ENCODE data around the gene DZIP3.
A peak's percentile ranks its signal among the peaks of the same experiment; 100 is the strongest.

The DZIP3 gene, protein sequence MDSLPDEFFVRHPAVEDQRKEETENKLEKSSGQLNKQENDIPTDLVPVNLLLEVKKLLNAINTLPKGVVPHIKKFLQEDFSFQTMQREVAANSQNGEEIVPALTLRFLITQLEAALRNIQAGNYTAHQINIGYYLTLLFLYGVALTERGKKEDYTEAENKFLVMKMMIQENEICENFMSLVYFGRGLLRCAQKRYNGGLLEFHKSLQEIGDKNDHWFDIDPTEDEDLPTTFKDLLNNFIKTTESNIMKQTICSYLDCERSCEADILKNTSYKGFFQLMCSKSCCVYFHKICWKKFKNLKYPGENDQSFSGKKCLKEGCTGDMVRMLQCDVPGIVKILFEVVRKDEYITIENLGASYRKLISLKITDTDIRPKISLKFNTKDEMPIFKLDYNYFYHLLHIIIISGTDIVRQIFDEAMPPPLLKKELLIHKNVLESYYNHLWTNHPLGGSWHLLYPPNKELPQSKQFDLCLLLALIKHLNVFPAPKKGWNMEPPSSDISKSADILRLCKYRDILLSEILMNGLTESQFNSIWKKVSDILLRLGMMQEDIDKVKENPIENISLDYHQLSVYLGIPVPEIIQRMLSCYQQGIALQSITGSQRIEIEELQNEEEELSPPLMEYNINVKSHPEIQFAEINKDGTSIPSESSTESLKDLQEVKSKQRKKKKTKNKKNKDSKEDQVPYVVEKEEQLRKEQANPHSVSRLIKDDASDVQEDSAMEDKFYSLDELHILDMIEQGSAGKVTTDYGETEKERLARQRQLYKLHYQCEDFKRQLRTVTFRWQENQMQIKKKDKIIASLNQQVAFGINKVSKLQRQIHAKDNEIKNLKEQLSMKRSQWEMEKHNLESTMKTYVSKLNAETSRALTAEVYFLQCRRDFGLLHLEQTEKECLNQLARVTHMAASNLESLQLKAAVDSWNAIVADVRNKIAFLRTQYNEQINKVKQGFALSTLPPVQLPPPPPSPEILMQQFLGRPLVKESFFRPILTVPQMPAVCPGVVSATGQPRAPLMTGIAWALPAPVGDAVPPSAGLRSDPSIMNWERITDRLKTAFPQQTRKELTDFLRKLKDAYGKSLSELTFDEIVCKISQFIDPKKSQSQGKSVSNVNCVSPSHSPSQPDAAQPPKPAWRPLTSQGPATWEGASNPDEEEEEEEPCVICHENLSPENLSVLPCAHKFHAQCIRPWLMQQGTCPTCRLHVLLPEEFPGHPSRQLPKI

DNA sequence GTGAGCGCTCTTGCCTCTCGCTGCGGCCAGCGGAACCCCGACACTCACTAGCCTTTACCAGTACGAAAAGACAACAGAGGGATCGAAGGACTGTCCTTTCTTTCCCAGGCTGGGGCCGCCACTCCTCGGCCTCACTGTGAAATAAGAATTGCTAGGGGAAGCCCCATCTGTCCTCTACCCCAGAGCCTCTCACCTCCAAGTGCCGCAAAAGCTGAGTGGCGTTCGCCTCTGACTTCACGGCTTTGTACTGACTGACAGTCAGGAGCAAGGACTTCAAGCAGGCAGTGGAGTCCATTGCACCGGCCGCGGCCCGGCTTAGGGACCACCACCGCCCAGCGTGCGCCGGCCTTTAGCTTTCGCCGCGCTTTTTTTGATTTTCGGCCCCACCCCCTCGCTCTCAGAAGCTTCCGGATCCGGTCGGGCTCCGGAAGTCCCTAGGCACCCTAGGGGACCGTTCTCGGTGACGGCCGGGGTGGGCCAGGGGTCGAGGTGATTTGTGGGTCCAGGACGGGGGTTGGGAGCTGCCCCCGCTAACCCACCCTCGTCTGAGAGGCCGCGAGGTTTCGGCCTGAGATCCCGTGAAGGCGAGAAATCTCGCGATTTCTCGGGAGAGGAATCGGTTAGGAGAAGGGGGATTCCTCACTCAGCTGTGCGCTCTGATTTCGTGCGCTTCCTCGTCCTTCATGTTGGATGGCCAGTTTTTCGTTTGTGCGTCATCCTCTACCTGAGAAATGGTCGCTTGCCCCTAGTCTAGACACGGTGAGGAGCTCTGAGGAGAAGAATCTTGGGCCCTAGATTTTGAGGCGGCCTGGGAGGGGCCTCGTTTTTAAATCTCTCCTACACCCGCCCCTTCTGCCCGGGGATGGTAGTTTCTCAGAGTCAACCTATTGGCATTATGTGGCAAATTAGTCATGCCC lies at the start of gene DZIP3, which contains the start of gene CIP2A:
Gene DZIP3, plus strand, starts transcription at position 642 of the 917 bp plus-strand sequence. CDS start 15,685 bp downstream, outside the sequence.
Gene CIP2A, minus strand, starts transcription at position 358 of the 917 bp plus-strand sequence. Its CDS starts 63 bp downstream, at position 295.
- DNase-seq, result peak; percentile 64

DNA sequence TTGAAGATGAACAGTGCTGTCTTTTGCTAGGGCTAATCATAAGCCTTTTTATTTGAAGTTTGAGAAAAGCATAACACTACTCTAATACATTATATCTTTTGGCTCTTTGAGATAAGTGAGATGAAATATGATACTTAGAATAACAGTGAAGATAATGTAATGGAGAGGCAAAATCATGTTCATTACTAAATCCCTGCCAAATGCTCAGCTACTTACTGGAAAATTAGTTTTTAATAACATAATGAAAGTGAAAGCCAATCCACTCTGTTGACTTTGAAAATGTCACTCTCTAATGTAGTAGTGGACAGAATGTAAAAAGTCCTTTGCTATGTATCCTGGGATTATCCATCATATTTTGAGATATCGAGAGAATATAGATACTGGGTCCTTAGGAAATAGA lies 43.3 kb upstream of the DZIP3 start:
- no peak for DNase-seq

- no peak for DNase-seq
Measured at GRCh38 chr3:108546692-108547091, 42.8 kb upstream of the DZIP3 start.

- no peak for DNase-seq
Measured at GRCh38 chr3:108548304-108548703, 41.2 kb upstream of the DZIP3 start.

DNA sequence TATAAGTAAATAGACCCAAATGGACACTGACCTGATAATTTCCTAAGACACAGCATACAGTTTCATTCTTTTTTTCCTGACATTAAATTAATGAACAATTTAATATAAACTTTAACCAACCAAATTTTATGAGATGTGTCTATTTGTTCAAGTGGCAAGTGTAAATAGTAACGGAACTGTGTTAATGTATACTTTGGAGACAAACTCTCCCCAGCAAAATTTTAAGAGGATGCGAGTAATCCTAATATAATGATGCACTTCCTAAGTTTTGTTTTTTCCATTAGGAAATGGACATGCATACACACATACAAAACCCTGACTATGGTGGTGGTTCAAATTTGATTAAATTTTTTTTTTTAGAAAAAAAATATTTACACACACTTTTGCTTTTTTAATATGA lies 40.6 kb upstream of the DZIP3 start:
- DNase-seq, result no peak

- DNase-seq, result peak; percentile 5
Measured at GRCh38 chr3:108552267-108553159, 37.0 kb upstream of the DZIP3 start.

GRCh38 chr3:108554229-108554628 lies 35.3 kb upstream of the DZIP3 start:
- no peak for DNase-seq

DNA sequence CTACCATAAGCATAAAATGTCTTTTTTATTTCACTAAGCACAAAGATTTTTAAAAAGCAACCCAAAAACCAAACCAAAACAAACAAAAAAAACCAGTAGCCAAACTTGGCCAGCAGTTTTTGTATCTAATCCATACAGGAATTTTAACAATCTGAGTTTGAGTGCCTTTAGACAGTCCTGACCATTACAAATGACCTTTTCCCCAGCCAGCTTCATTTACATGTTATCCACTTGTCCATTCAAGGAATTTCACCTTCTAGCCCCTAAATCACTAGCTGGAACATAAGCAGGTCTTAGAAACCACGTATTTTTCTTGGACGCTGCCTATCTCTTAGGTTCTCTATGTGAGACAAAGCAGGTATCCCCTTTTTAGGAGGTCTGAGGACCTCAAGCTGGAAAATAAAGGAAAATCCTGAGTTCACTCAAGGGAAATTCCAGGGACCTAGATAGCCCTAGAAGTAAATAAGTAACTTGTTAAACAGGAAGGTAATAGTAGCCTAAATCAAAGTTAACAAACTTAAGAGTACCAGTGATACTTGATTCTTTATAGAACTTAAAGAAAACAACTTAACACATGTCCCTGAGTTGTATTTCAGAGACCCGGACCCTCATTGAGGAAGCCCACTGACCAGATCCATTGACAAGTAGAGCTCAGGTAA lies 34.5 kb upstream of the DZIP3 start:
- no peak for DNase-seq

DNA sequence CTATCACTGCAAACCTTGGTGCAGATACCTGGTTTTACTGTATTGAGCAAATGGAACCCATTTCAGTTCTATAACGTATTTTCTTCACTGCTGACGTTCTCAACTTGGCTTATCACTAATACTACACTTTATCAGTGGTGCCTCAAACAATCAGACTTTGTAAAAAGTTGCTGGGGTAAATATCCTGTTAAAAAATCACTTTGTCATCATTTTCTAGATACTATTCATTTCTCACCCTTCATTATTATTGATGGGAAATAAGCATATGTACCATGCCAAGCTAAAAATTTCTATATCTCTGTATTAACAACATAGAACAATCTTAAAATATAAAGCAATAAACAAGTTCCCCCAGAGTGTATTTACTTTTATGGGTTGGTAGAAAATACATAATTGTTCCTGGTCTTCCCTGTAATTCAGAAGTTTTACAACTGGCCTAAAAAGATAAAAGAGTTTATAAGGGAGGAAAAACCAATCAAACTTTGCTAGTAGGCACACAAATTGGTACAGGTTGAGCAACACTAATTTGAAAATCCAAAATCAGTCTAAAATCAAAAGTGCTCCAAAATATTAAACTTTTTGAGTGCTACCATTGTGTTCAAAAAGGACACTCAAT lies 33.4 kb upstream of the DZIP3 start:
- no peak for DNase-seq

- no peak for DNase-seq
Measured at GRCh38 chr3:108562565-108562964, 27.0 kb upstream of the DZIP3 start.

- no peak for DNase-seq
Measured at GRCh38 chr3:108564564-108564963, 25.0 kb upstream of the DZIP3 start.

DNA sequence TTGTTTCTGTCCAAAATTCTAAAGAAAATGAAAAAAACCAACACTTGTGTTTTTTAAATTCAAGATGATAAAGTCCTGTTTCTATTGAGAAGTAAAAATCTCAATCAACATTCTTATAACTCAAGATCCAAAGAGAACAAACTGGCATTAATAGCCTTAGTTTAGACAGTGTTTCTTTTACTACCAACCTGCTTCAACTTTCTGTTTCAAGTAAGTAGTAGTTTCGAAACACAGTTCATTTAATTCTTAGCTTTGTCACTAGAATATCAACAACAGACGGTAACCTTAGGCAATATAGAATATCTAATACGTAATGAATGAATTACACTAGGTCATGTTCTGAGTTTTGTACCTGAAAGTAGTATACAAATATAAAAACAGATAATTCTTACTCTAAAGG lies 24.0 kb upstream of the DZIP3 start:
- no peak for DNase-seq

GRCh38 chr3:108566599-108566998 lies 22.9 kb upstream of the DZIP3 start:
- DNase-seq, result no peak

DNA sequence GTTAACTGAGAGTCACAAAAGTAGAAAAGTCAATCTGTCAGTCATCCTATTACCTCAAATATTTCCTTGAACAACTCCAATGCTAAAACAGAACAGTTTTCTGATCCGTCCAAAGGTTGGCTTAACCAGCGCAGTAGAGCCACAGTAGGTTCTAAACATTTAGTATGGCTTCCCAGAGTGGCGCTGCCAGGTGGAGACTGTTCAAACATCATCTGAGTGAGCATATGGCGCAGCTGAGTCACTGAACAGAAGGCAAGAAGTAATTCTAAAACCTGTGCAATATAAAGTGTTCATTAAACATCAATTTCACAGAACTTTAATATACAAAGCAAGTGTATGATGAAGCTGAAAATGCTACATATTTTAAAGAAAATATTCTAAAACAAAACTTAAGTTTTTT lies 20.2 kb upstream of the DZIP3 start:
- DNase-seq, result no peak

GRCh38 chr3:108578064-108578463 lies 11.5 kb upstream of the DZIP3 start:
- no peak for DNase-seq

GRCh38 chr3:108588601-108589000 lies 921 bp upstream of the DZIP3 start:
- no peak for DNase-seq

GRCh38 chr3:108589998-108590323 lies 439 bp downstream of the DZIP3 start:
- no peak for DNase-seq

DNA sequence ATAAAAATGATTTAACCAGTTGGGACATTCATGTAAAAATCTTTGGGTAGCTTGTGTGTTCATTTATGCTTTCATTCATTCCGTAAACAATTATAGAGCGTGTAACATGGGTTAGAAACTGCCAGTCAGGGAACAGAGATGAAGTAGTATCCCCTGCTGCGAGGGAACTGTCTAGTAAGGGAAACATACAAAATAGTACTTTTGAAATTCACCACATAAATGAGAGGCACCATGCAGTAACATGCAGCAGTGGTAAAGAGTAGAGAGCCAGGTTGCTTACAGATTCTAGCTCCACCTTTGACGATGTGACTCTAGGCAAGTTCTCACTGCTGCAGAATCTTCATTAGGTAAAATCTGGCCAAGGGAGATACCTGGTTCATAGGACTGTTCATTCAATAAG lies 938 bp downstream of the DZIP3 start:
- DNase-seq, result no peak

DNA sequence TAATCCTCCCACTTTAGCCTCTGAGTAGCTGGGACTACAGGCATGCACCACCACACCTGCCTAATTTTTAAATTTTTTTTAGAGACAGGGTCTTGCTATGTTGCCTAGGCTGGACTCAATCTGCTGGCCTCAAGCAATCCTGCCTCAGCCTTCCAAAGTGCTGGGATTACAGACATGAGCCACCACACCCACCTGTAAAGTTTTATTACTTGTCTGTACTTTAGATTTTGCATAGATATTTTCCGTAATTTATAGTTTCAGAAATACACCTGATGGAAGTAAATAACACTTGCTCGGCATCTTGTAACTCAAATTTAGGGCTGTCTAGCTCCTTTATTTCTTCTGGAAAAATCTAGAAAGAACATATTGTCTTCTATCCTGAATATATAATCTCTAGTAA lies 5.8 kb downstream of the DZIP3 start:
- no peak for DNase-seq

GRCh38 chr3:108598375-108598774 lies 8.9 kb downstream of the DZIP3 start:
- DNase-seq, result no peak
